GM18858 (cell line): ENCODE results near the gene RETSAT.
A peak's percentile ranks its signal among the peaks of the same experiment; 100 is the strongest.
"Not testable (repeated sequence)": the region's sequence is repeated elsewhere in the genome, so short reads cannot be mapped to it uniquely, and the experiment has no call there.

Experiments
- ATAC-seq: cut with Tn5 transposase; IDR thresholded peaks from one replicate; pipeline ENCODE4 v1.9.1; 2021; ENCODE audit not compliant: unreplicated experiment

RETSAT gene

GRCh38 chr2:85354286-85355072 is at the start of gene RETSAT, which contains the start of gene ELMOD3:
RETSAT (minus strand) TSS chr2:85354528; CDS start chr2:85354507, 21 bp downstream.
ELMOD3 (plus strand) TSS chr2:85354769; CDS start chr2:85357199, 2,430 bp downstream.
- ATAC-seq, result peak; percentile 95

GRCh38 chr2:85401844-85402243 is 47.5 kb upstream of the RETSAT start:
- ATAC-seq, result no peak

GRCh38 chr2:85401464-85401805 is 47.1 kb upstream of the RETSAT start:
- no peak for ATAC-seq

- no peak for ATAC-seq
Observed at GRCh38 chr2:85400541-85401463, 46.5 kb upstream of the RETSAT start.

- no peak for ATAC-seq
Observed at GRCh38 chr2:85400023-85400422, 45.7 kb upstream of the RETSAT start.

GRCh38 chr2:85399183-85399455 is 44.8 kb upstream of the RETSAT start:
- no peak for ATAC-seq

- no peak for ATAC-seq
Observed at GRCh38 chr2:85398426-85399182, 44.3 kb upstream of the RETSAT start.

GRCh38 chr2:85397925-85398331 is 43.6 kb upstream of the RETSAT start:
- ATAC-seq, result no peak

GRCh38 chr2:85396531-85397470 is 42.5 kb upstream of the RETSAT start:
- no peak for ATAC-seq

GRCh38 chr2:85395912-85396475 is 41.7 kb upstream of the RETSAT start:
- ATAC-seq, result no peak

GRCh38 chr2:85394976-85395375 is 40.6 kb upstream of the RETSAT start:
- no peak for ATAC-seq

GRCh38 chr2:85394261-85394681 is 39.9 kb upstream of the RETSAT start:
- no peak for ATAC-seq

- no peak for ATAC-seq
Observed at GRCh38 chr2:85393836-85394235, 39.5 kb upstream of the RETSAT start.

GRCh38 chr2:85390941-85391669 is 36.8 kb upstream of the RETSAT start:
- ATAC-seq, result no peak

GRCh38 chr2:85388878-85389538 is 34.7 kb upstream of the RETSAT start:
- ATAC-seq, result no peak

- ATAC-seq, result no peak
Observed at GRCh38 chr2:85387754-85388153, 33.4 kb upstream of the RETSAT start.

- ATAC-seq, result no peak
Observed at GRCh38 chr2:85385746-85386145, 31.4 kb upstream of the RETSAT start.

GRCh38 chr2:85383850-85384249 is 29.5 kb upstream of the RETSAT start:
- ATAC-seq, result no peak

- ATAC-seq, result not testable (repeated sequence)
Observed at GRCh38 chr2:85383151-85383550, 28.8 kb upstream of the RETSAT start.
